ENCODE results near the gene LIN37.
A peak's percentile ranks its signal among the peaks of the same experiment; 100 is the strongest.

Gene LIN37

GRCh38 chr19:35738021-35738886 is 10.1 kb upstream of the LIN37 start:
- DNase-seq, result no peak

- DNase-seq, result no peak
Measured at GRCh38 chr19:35738887-35739229, 9.5 kb upstream of the LIN37 start.

GRCh38 chr19:35739275-35740107 is 8.9 kb upstream of the LIN37 start:
- no peak for DNase-seq

GRCh38 chr19:35740108-35740422 is 8.3 kb upstream of the LIN37 start:
- peak; percentile 42 for DNase-seq

GRCh38 chr19:35740423-35741202 is 7.8 kb upstream of the LIN37 start:
- DNase-seq, result peak; percentile 100

- DNase-seq, result no peak
Measured at GRCh38 chr19:35741203-35741515, 7.2 kb upstream of the LIN37 start.

- no peak for DNase-seq
Measured at GRCh38 chr19:35742121-35742724, 6.2 kb upstream of the LIN37 start, which contains the start of gene IGFLR1. IGFLR1 (minus strand) TSS chr19:35742452; CDS start chr19:35741180, 1,272 bp downstream.

- DNase-seq, result no peak
Measured at GRCh38 chr19:35743640-35744429, 4.5 kb upstream of the LIN37 start.

- DNase-seq, result peak; percentile 97
Measured at GRCh38 chr19:35744430-35745327, 3.7 kb upstream of the LIN37 start.

GRCh38 chr19:35745328-35746086 is 2.9 kb upstream of the LIN37 start, which contains the start of the genes PSENEN and U2AF1L4:
PSENEN (plus strand) TSS chr19:35745651; CDS start chr19:35745931, 280 bp downstream.
U2AF1L4 (minus strand) TSS chr19:35745418; CDS start chr19:35745391, 27 bp downstream.
- DNase-seq, result peak; percentile 99

- no peak for DNase-seq
Measured at GRCh38 chr19:35746087-35746462, 2.3 kb upstream of the LIN37 start.

GRCh38 chr19:35746531-35746930 is 1.8 kb upstream of the LIN37 start:
- no peak for DNase-seq

GRCh38 chr19:35750167-35750566 is 1.8 kb downstream of the LIN37 start:
- DNase-seq, result no peak

GRCh38 chr19:35751839-35752745 is 3.7 kb downstream of the LIN37 start:
- DNase-seq, result no peak

- no peak for DNase-seq
Measured at GRCh38 chr19:35752746-35753350, 4.5 kb downstream of the LIN37 start.

- no peak for DNase-seq
Measured at GRCh38 chr19:35753634-35754369, 5.4 kb downstream of the LIN37 start.

GRCh38 chr19:35754370-35755130 is 6.2 kb downstream of the LIN37 start:
- DNase-seq, result no peak
